Testis (tissue), 2 donors: ENCODE data around the gene FBXL19.

Experiments used
- CTCF ChIP-seq, 3 experiments: fragments of 450-650 bp in 2 of 3; fragments of 200-600 bp in 1 of 3; sonication (generic) in 1 of 3; IDR thresholded peaks; one replicate each; pipeline ENCODE4 v1.5.1; 2016 to 2019; ENCODE audit warnings: antibody characterized with exemption in 3 of 3, mild to moderate bottlenecking in 2 of 3, moderate library complexity in 1 of 3
- POLR2A ChIP-seq: fragments of 450-650 bp; IDR thresholded peaks from one replicate; pipeline ENCODE4 v1.6.1; 2017; ENCODE audit warnings: antibody characterized with exemption, mild to moderate bottlenecking, moderate library complexity

DNA sequence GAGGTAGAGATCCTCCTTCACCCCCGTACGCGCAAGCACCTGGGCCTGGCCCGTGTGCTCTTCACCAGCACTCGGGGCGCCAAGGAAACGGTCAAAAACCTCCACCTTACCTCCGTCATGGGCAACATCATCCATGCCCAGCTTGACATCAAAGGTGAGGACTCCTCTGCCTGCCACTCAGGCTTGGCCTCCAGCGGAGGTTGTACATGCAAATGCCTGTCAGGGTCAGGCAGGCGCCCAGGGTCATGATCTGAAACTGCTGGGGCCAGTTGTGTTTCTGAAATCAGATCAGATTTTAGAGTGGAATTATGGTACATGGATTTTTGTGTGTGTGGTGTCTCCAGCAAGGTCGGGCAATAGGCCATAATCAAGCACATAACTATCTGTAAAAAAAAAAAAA, 38.0 kb downstream of the FBXL19 start:
- TF ChIP-seq CTCF (IDR thresholded peaks at IDR 0.05) (no peak), POLR2A (no peak)
